ENCODE data around the gene EFHC1.
"Not testable (repeated sequence)": the region's sequence is repeated elsewhere in the genome, so short reads cannot be mapped to it uniquely, and the experiment has no call there.

EFHC1 gene

DNA sequence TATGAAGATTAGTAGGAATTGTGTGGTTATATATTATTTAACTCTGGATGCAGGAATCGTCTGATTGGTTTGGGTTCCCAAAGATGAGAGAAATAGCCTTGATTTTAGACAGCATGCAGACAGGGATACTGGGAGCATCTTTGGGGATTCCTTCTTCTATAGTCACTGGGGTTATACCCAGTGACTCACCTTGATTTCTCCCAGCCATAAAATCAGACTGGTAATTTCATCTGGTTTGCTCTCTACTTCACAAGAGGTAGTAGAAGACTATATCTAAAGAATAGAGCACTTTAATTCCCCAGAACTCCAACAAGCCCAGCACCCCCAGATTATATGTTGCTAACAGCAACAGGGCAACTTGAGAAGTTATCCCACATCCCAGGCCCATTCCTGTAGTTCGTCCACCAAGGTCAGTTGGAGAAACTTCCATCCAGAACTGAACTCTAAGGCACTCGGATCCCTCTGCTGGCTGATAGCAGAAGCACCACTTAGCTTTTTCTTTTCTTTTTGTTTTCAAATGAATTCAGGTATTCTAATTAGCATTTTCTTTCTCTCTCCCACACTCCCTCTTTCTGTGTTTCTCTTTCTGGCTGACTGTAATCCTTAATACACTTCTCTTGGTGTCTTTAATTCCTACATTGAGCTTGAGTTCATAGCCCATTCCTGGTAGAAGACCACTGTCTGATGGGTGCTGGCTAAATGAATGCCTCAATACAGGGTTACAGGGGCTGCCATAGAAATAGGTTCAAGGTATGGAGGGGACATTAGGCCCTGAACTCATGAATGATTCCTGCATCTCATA is 20.4 kb upstream of the EFHC1 start:
- DNase-seq (ENCODE audit: low read depth): peak; percentile 60

DNA sequence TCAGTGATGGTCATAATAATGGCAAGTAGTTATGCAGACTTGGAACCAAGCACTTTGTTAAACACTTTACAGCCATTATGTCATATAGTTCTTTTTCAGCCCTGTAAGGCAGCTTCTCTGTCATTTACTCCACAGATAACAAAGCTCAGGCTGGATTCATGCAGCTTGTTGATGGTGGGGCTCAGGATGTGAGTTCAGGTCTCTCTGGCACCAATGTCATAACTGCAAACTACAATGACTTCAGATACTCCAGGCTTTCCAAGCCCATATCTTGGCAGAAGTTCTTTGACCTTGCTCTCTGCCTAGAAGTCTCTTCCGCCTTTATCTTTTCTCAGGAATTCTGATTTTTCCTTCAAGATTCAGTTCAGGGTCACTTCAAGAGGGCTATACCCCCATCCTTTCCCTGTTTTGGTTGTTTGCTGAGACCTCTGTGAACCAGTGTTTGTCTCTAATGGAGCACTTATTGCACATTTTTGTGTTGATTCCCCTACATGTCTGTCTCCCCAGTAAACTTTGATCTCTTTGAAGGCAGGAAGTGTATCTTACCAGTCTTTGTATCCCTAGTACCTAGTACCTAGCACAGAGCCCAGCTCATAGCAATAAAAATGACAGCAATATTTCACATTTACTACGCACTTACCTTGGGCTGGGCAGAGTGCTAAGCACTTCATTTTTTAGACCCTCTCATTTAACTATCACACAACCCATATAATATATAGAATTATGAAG is 19.7 kb upstream of the EFHC1 start:
- no peak for DNase-seq (ENCODE audit: low read depth)

DNA sequence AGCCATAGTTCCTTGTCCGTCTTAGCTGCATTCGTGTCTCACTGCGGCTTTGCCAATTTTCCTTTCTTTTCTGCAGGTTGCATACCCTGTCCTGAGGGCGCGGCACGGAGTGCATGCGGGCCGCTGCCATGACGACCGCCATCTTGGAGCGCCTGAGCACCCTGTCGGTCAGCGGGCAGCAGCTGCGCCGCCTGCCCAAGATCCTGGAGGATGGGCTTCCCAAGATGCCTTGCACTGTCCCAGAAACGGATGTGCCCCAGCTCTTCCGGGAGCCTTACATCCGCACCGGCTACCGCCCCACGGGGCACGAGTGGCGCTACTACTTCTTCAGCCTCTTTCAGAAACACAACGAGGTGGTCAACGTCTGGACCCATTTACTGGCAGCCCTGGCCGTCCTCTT is 17.1 kb upstream of the EFHC1 start:
- DNase-seq (ENCODE audit: low read depth): no peak

GRCh38 chr6:52403627-52404026 is 16.5 kb upstream of the EFHC1 start:
- DNase-seq (ENCODE audit: low read depth): no peak

DNA sequence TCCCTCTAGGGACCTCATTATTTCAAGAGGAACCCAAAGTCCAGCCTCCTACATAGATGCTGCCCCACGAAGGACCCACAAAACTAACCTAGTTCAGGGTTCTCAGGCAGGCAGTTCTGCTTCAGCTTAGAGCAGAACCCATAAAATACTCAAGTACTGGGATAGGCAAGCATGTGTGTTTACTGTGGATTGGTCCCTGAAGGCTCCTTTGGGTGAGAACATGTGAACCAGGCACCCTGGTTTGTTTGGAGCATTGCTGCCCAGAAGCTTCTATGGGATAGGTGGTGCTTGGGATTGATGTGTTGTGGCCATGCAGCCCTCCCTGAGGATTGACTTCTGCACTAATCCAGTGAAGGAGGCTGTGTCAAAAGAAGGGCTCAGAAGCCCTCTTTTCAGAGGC is 14.9 kb upstream of the EFHC1 start:
- no peak for DNase-seq (ENCODE audit: low read depth)

DNA sequence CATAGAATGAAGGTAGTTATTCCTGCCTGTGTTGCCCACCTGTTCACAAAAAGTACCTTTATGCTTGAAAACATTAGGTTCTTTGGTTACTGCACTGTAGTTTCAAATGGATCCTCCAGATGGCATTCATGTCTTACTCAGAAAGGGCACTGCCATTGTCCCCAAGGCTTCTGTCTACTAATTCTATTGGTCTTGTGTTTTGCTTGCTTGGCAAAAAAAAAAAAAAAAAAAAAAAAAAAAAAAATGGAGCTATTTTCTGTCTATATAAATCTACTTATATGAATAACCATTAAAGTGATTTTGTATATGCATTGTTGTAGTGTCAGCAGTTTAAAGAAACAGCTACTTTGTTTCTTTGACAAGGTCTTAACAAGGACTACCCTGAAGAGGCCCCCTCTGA is 12.7 kb upstream of the EFHC1 start:
- DNase-seq (ENCODE audit: low read depth): peak; percentile 37

DNA sequence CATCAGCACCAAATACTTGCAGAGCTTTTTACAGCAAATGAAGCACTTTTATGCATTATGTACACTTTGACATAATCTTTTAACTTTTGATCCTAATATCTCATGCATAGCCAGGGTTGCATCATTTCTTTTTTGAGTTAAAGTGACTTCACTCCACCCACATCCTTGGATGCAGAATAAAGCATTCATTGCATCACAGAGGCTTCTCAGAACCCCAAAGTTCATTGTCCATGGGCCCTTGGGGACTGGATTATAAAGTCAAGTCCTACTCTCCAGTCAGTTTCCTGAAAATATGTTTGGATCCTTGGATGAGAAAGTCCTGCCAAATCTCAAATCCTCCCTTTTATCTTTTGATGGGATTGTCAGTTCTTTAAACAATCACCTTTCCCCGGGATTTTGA is 10.6 kb upstream of the EFHC1 start:
- DNase-seq (ENCODE audit: low read depth): no peak

GRCh38 chr6:52410979-52411378 is 9.2 kb upstream of the EFHC1 start:
- no peak for DNase-seq (ENCODE audit: low read depth)

DNA sequence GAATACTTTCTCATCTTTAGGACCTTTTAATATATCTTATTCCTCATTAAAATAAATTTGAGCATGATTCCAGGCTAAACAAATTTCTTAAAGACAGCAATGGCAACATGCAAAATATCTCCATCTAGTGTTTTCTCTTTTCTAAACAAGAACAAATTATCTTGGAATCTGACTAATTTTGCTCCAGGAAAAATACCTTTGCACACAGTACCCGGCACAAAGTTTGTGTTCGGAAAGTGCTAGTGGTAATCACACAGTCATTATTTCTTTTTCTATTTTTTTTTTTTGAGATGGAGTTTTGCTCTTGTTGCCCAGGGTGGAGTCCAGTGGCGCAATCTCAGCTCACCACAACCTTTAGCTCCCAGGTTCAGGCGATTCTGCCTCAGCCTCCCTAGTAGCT is 8.2 kb upstream of the EFHC1 start:
- DNase-seq (ENCODE audit: low read depth): no peak

DNA sequence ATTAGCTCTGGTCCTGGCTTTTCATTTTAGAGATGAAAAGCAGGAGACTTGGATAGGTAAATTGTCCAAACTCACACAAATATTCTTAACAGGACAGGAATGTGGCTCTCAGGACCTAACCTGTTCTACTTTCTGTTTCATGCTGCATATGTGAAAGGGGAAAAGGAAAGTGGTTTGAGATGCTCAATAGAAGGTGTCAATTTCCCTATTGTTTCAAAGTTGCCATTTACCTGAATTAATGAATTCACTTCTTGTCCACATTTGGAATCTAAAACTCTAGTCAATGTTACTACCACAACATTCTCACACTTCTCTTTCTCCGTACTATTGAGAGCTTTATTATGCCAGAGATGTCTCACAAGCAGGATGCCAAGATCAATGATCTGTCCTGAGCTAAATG is 4.8 kb upstream of the EFHC1 start:
- DNase-seq (ENCODE audit: low read depth): no peak

DNA sequence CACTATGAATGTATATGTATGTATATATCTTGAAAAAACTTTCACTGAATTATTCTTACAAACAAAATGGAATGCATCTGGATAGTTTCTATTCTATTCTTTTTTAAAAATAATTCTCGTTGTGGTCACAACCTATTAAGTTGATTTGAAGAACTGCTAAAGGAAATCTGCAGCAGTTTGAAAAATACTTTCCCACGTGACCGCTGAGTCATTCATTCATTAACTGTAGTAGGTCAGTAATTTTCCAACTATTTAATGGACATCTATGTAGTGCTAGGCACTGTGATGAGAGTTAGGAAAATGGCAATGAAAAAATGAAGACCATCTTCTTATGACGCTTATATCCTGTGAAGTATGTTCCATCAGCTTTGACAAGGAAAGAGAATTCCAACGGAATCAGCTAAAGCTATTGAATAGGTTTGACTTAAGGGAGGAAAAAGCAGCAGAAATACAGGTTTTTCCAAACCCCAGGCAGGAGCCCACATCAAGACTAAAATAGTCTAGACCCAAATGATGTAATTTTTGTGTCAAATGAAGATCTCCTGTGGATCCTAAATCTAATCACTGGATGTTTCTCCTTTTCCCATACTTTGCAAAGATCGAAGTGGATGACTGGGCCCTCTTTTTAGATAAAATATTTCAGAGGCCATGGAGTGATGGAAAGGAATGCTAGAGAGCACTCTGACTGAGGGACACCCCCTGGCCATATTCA is 4.1 kb upstream of the EFHC1 start:
- no peak for DNase-seq (ENCODE audit: low read depth)

DNA sequence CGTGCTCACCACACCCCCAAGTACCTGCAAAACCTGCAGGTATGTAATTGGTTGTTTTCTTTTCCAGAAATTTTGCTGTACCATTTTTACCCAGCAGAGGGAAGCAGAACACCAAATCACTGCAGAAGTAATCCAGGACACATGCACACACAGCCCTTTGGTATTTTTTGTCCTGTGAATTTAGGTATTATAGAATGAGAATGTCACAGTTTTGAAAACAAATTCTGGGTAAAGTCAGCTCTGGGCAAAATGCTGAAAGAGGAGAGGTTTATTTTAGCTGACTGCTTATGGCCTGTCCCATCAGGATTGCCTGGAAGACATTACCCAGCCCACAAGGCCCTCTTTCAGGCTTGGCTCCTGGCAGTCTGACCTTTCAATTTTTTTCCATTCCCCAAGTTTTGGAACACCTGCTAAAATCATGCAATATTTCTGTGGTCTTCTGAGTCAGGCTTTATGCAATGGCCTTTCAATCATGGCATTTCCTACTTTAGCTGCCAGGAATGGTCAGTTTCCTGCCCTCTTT is 3.5 kb upstream of the EFHC1 start:
- DNase-seq (ENCODE audit: low read depth): peak; percentile 49

GRCh38 chr6:52417675-52418111 is 2.4 kb upstream of the EFHC1 start:
- DNase-seq (ENCODE audit: low read depth): peak; percentile 88

- DNase-seq (ENCODE audit: low read depth): no peak
Observed at GRCh38 chr6:52418606-52419005, 1.5 kb upstream of the EFHC1 start.

- no peak for DNase-seq (ENCODE audit: low read depth)
Observed at GRCh38 chr6:52420668-52421358, 671 bp downstream of the EFHC1 start.

DNA sequence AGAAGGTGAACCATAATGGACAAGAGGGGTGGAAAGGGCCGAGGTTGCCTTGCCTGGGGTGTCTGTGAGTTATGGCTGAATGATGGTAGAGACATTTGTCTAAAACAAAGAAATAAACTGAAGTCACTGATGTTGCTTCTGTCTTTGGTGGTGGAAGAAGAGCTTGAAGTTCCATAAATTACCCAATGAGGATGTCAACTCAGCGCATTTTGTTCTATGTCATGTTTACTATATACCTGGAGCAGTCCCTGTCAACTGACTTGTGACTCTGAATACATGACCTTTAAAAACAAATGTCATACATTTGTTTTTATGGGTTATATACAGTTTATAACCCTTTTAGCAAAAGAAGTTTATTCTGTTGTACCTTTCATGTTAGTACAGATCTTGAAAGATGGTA is 2.0 kb downstream of the EFHC1 start:
- no peak for DNase-seq (ENCODE audit: low read depth)

GRCh38 chr6:52423448-52423847 is 3.3 kb downstream of the EFHC1 start:
- DNase-seq (ENCODE audit: low read depth): no peak

GRCh38 chr6:52423971-52424381 is 3.8 kb downstream of the EFHC1 start:
- DNase-seq (ENCODE audit: low read depth): peak; percentile 73

DNA sequence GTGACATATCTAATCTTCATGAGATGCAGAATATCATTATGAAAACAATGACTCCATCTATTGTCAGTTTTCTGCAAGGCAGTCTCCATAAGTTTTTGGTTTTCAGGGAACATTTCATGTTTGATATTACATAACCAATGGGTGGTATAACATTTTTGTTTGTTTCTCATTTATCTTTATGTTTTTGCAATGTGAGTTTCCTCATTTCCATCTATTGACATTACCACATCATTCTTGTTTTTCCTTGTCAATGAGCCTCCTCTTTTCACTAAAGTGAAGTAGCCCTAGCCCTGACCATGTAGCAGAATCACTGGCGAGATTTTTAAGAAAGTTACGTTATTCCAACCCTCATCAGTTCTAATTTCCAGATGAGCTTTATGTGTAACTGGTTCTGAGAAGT is 4.4 kb downstream of the EFHC1 start:
- DNase-seq (ENCODE audit: low read depth): no peak

- DNase-seq (ENCODE audit: low read depth): no peak
Observed at GRCh38 chr6:52426667-52427066, 6.5 kb downstream of the EFHC1 start.

DNA sequence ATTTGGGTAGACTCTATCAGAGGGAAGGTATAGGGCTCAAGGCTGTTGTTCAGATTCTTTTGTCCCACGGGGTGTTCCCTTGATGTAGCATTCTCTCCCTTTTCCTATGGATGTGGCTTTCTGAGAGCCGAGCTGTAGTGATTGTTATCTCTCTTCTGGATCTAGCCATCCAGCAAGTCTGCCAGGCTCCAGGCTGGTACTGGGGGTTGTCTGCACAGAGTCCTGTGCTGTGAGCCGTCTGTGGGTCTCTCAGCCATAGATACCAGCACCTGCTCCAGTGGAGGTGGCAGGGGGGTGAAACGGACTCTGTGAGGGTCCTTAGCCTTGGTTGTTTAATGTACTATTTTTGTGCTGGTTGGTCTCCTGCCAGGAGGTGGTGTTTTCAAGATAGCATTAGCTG is 13.2 kb downstream of the EFHC1 start:
- not testable (repeated sequence) for DNase-seq (ENCODE audit: low read depth)

DNA sequence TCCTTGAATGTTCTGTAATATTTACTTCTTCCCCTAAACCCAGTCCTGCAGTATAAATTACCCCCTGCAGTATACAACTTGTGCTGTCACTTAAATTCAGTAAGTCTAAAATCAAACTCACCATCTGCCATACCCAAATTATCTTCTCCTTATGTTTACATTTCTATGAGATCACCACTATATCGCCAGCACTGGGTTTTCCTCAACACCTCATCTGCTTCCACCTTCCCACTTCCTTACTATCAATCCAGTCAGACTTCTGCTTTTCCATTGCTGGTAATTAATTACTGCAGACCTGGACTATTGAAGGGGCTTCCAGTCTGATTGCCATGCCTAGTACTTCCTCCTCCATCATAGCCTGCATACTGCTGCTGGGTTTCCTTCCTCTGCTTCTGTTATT is 15.2 kb downstream of the EFHC1 start:
- DNase-seq (ENCODE audit: low read depth): no peak

Measured in fibroblast of the conjunctiva (primary cell).